DMS79 (cell line): Measurements from ENCODE around the gene CDCA8.
"Not testable (repeated sequence)": the region's sequence is repeated elsewhere in the genome, so short reads cannot be mapped to it uniquely, and the experiment has no call there.

Experiments
- DNase-seq: peaks from one replicate; lab custom pipeline; 2025; lab: John Stamatoyannopoulos, UW

Gene CDCA8

GRCh38 chr1:37738619-37739018, 46.3 kb downstream of the CDCA8 start:
- DNase-seq, result not testable (repeated sequence)

GRCh38 chr1:37739222-37739621, 46.9 kb downstream of the CDCA8 start:
- no peak for DNase-seq

- DNase-seq, result no peak
Measured at GRCh38 chr1:37741130-37741529, 48.8 kb downstream of the CDCA8 start.

GRCh38 chr1:37741662-37742061, 49.3 kb downstream of the CDCA8 start:
- DNase-seq, result peak; percentile 13

GRCh38 chr1:37746806-37747205, 54.5 kb downstream of the CDCA8 start:
- no peak for DNase-seq

GRCh38 chr1:37748565-37748964, 56.2 kb downstream of the CDCA8 start:
- no peak for DNase-seq

GRCh38 chr1:37752213-37752582, 59.9 kb downstream of the CDCA8 start:
- DNase-seq, result no peak

- DNase-seq, result peak; percentile 41
Measured at GRCh38 chr1:37752583-37753471, 60.5 kb downstream of the CDCA8 start.

GRCh38 chr1:37753473-37754321, 61.4 kb downstream of the CDCA8 start:
- DNase-seq, result no peak

GRCh38 chr1:37755290-37755689, 63.0 kb downstream of the CDCA8 start:
- no peak for DNase-seq

- no peak for DNase-seq
Measured at GRCh38 chr1:37755951-37756560, 63.7 kb downstream of the CDCA8 start.
